Measurements from ENCODE around the gene SPTBN2. TPM values are rescaled to one million over a fixed set of nuclear protein-coding genes. Genes with fewer than 3 reads are reported as not detected.

SPTBN2 gene
- total RNA-seq: 97.3 TPM

DNA sequence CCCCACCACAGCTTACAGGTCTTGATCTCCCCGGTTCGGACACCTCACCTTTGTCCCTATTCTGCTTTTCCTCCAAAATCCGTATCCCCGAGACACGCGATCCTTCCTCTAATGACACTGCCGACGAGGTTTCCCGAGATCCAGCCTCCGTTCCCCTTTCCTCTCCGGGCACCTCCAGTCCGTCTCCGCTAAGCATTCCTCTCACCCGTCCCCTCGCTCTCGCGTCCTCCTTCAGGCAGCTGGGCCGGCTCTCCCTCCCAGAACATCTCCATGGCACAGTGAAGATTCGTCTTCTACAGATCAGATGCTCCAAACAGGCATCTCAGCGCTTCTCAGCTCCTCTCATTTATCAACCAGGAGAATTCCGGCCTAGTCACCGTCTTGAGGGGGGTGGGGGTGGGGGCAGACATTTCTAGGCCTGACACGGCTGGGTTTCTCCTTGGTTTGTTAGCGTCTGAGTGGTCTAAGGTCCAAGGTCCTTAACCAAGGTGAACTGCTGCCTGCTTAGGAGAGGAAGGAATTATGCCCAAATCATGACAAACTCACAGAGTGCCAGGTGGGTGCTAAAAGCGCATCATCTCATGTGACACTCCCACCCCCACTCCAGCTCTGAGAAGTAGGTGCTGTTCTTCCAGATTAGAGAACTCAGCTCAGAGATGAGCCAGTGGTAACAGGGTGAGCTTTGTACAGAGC, at the start of gene SPTBN2:
TSS of gene SPTBN2 (minus strand) at position 524 of the 693 bp plus-strand sequence. CDS start 7,976 bp downstream, outside the sequence.

GRCh38 chr11:66677599-66678375, 51.2 kb downstream of the SPTBN2 start, which contains the start of gene RBM4B:
RBM4B (minus strand) TSS chr11:66677887; CDS start chr11:66677079, 808 bp downstream.

GRCh38 chr11:66638177-66639065, 90.6 kb downstream of the SPTBN2 start, which contains the start of gene RBM4:
RBM4 (plus strand) TSS chr11:66638703; CDS start chr11:66639712, 1,009 bp downstream.

Small RNA genes lying within 50 kb of the gene (small RNA-seq; reads per million reads assigned to genes)
- not detected for gene RN7SL12P

Other genes with a start within 250 kb of the SPTBN2 start
- gene DPP3, start 248.8 kb downstream of the SPTBN2 start, total RNA-seq: 51.7 TPM
- 58.8 TPM for gene BBS1, start 218.6 kb downstream of the SPTBN2 start, total RNA-seq
- gene ZDHHC24, start 183.2 kb downstream of the SPTBN2 start, total RNA-seq: 7.2 TPM
- 0.23 TPM for gene ACTN3, start 182.3 kb downstream of the SPTBN2 start, total RNA-seq
- gene CTSF, start 160.6 kb downstream of the SPTBN2 start, total RNA-seq: 46.8 TPM
- gene CCDC87, start 136.2 kb downstream of the SPTBN2 start, total RNA-seq: 1.2 TPM
- gene CCS, start 136.0 kb downstream of the SPTBN2 start, total RNA-seq: 20.8 TPM
- 45.0 TPM for gene RBM14, start 112.6 kb downstream of the SPTBN2 start, total RNA-seq
- 122 TPM for gene RBM4, start 90.5 kb downstream of the SPTBN2 start, total RNA-seq
- gene RBM4B, start 51.3 kb downstream of the SPTBN2 start, total RNA-seq: 67.6 TPM
- gene RCE1, start 114.2 kb upstream of the SPTBN2 start, total RNA-seq: 11.3 TPM
- gene LRFN4, start 127.8 kb upstream of the SPTBN2 start, total RNA-seq: 37.8 TPM
- 15.7 TPM for gene PC, start 229.2 kb upstream of the SPTBN2 start, total RNA-seq
- not detected for gene C11orf86, start 246.1 kb upstream of the SPTBN2 start, total RNA-seq